Activated CD8-positive, alpha-beta memory T cell treated with anti-CD3 and anti-CD28 coated beads, Interleukin-2, amount 10 ng/mL, durations not matched to agents 7 days and 5 days (primary cell): Measurements from ENCODE around the gene MAML2. TPM values are rescaled to one million over a fixed set of nuclear protein-coding genes. Genes with fewer than 3 reads are reported as not detected.

Source experiments
- ATAC-seq: fragments of 150-1000 bp; cut with Tn5 transposase; one replicate; pipeline ENCODE4 v1.10.0; 2021; ENCODE audit warnings: moderate library complexity
- CTCF ChIA-PET: fragments of 350-600 bp; sonication (Branson Sonifier 250); formaldehyde crosslinking; loops from one replicate; lab custom pipeline; 2021; ENCODE audit warnings: antibody characterized with exemption; lab: Charles Lee
- DNase-seq: peaks from one replicate; pipeline ENCODE4 v3.0.0-alpha.2; 2020
- H3K27ac Mint-ChIP-seq: one replicate; pipeline ENCODE4 v1.8.0; 2021; ENCODE audit warnings: mild to moderate bottlenecking, mixed read lengths
- H3K27me3 Mint-ChIP-seq: one replicate; pipeline ENCODE4 v1.8.0; 2021; ENCODE audit warnings: mixed read lengths
- H3K36me3 Mint-ChIP-seq: one replicate; pipeline ENCODE4 v1.8.0; 2021; ENCODE audit warnings: mild to moderate bottlenecking, mixed read lengths
- H3K4me1 Mint-ChIP-seq: one replicate; pipeline ENCODE4 v1.8.0; 2021; ENCODE audit warnings: mixed read lengths
- H3K4me3 Mint-ChIP-seq: one replicate; pipeline ENCODE4 v1.8.0; 2021; ENCODE audit warnings: mild to moderate bottlenecking, moderate library complexity, mixed read lengths
- H3K9me3 Mint-ChIP-seq: one replicate; pipeline ENCODE4 v1.8.0; 2022; ENCODE audit warnings: low read depth, mixed read lengths
- microRNA-seq: library from miRNA; unstranded; fragments of <30 nt; microRNA quantifications from one replicate; pipeline ENCODE4 v1.2.0, GENCODE V29; 2022
- total RNA-seq, 2 experiments: library from RNA; stranded (reverse); gene quantifications; one replicate each; pipeline ENCODE4 v1.2.3, GENCODE V29; 2021

MAML2 gene
- total RNA-seq, 2 experiments from 2014 or later, result 12.7 to 14.5 TPM

- H3K4me1 Mint-ChIP-seq, result no peaks in the 10 kb centered on the region
- H3K27ac Mint-ChIP-seq, result no peak overlapping the region
- H3K36me3 Mint-ChIP-seq, result peaks cover 25% of the 10 kb centered on the region
- H3K4me3 Mint-ChIP-seq, result no peak overlapping the region
- CTCF ChIA-PET, result no interaction called here
- H3K9me3 Mint-ChIP-seq, result peaks cover 20% of the 10 kb centered on the region
- ATAC-seq (no peak), DNase-seq (no peak)
- H3K27me3 Mint-ChIP-seq, result no peaks in the 10 kb centered on the region
Observed at GRCh38 chr11:95948637-95949036, 394.4 kb downstream of the MAML2 start.

- Mint-ChIP-seq H3K9me3 (peaks cover 23% of the 10 kb centered on the region), H3K27ac (no peak overlapping the region), H3K27me3 (no peaks in the 10 kb centered on the region), H3K4me3 (no peak overlapping the region), H3K4me1 (no peaks in the 10 kb centered on the region), H3K36me3 (peaks cover 25% of the 10 kb centered on the region)
- ATAC-seq (no peak), DNase-seq (no peak)
- CTCF ChIA-PET, result no interaction called here
Observed at GRCh38 chr11:95944623-95945022, 398.4 kb downstream of the MAML2 start.

GRCh38 chr11:95943546-95943945, 399.4 kb downstream of the MAML2 start:
- ATAC-seq (no peak), DNase-seq (no peak)
- H3K36me3 Mint-ChIP-seq, result peaks cover 21% of the 10 kb centered on the region
- H3K27ac Mint-ChIP-seq, result no peak overlapping the region
- H3K4me1 Mint-ChIP-seq, result no peaks in the 10 kb centered on the region
- no peak overlapping the region for H3K4me3 Mint-ChIP-seq
- peaks cover 19% of the 10 kb centered on the region for H3K9me3 Mint-ChIP-seq
- no peaks in the 10 kb centered on the region for H3K27me3 Mint-ChIP-seq
- CTCF ChIA-PET, result no interaction called here

GRCh38 chr11:95939091-95939490, 403.9 kb downstream of the MAML2 start:
- Mint-ChIP-seq H3K4me3 (no peak overlapping the region), H3K4me1 (no peaks in the 10 kb centered on the region), H3K9me3 (peaks cover 7% of the 10 kb centered on the region), H3K36me3 (peaks cover 3% of the 10 kb centered on the region), H3K27me3 (no peaks in the 10 kb centered on the region), H3K27ac (no peak overlapping the region)
- CTCF ChIA-PET, result no interaction called here
- no peak for ATAC-seq
- DNase-seq, result no peak

GRCh38 chr11:95937358-95937757, 405.6 kb downstream of the MAML2 start:
- Mint-ChIP-seq H3K36me3 (no peaks in the 10 kb centered on the region), H3K4me1 (no peaks in the 10 kb centered on the region), H3K4me3 (no peak overlapping the region), H3K27me3 (peaks cover 3% of the 10 kb centered on the region), H3K9me3 (peaks cover 3% of the 10 kb centered on the region), H3K27ac (no peak overlapping the region)
- DNase-seq (no peak), ATAC-seq (no peak)
- CTCF ChIA-PET, result interaction anchor here (1.2 kb wide), 1 partner anchor 457 kb away, joined by 3 read pairs; no protein-coding TSS in a partner anchor

GRCh38 chr11:95933594-95933993, 409.4 kb downstream of the MAML2 start:
- no peak overlapping the region for H3K4me3 Mint-ChIP-seq
- peaks cover 7% of the 10 kb centered on the region for H3K27me3 Mint-ChIP-seq
- H3K4me1 Mint-ChIP-seq, result no peaks in the 10 kb centered on the region
- ATAC-seq, result no peak
- H3K9me3 Mint-ChIP-seq, result peaks cover 12% of the 10 kb centered on the region
- CTCF ChIA-PET, result no interaction called here
- no peak for DNase-seq
- peaks cover 9% of the 10 kb centered on the region for H3K36me3 Mint-ChIP-seq
- no peak overlapping the region for H3K27ac Mint-ChIP-seq

GRCh38 chr11:95931916-95932315, 411.1 kb downstream of the MAML2 start:
- CTCF ChIA-PET, result no interaction called here
- H3K4me3 Mint-ChIP-seq, result no peak overlapping the region

GRCh38 chr11:95930948-95931347, 412.0 kb downstream of the MAML2 start:
- H3K4me1 Mint-ChIP-seq, result no peaks in the 10 kb centered on the region
- ATAC-seq, result no peak
- H3K27ac Mint-ChIP-seq, result no peak overlapping the region
- H3K27me3 Mint-ChIP-seq, result peaks cover 11% of the 10 kb centered on the region
- no peak for DNase-seq
- peaks cover 12% of the 10 kb centered on the region for H3K9me3 Mint-ChIP-seq
- H3K4me3 Mint-ChIP-seq, result no peak overlapping the region
- CTCF ChIA-PET, result no interaction called here
- peaks cover 11% of the 10 kb centered on the region for H3K36me3 Mint-ChIP-seq

More at GRCh38 chr11:95931916-95932315, 411.1 kb downstream of the MAML2 start:
- Mint-ChIP-seq H3K36me3 (peaks cover 9% of the 10 kb centered on the region), H3K27me3 (peaks cover 7% of the 10 kb centered on the region), H3K27ac (no peak overlapping the region), H3K4me1 (no peaks in the 10 kb centered on the region), H3K9me3 (peaks cover 12% of the 10 kb centered on the region)
- ATAC-seq (no peak), DNase-seq (no peak)

GRCh38 chr11:95926726-95927125, 416.3 kb downstream of the MAML2 start:
- no peak for DNase-seq
- no peak for ATAC-seq
- peaks cover 8% of the 10 kb centered on the region for H3K9me3 Mint-ChIP-seq
- peaks cover 8% of the 10 kb centered on the region for H3K27me3 Mint-ChIP-seq
- H3K27ac Mint-ChIP-seq, result no peak overlapping the region
- CTCF ChIA-PET, result no interaction called here
- no peak overlapping the region for H3K4me3 Mint-ChIP-seq
- peaks cover 27% of the 10 kb centered on the region for H3K4me1 Mint-ChIP-seq
- peaks cover 18% of the 10 kb centered on the region for H3K36me3 Mint-ChIP-seq

Small RNAs within 50 kb of the gene (microRNA-seq; reads per million reads assigned to microRNA genes)
- gene MIR1260B, result not detected

Other genes with a start within 250 kb of the MAML2 start
- gene CCDC82, start 46.7 kb upstream of the MAML2 start, total RNA-seq, result 10 to 100 TPM; 31.5 to 32.9 TPM
- gene JRKL, start 46.8 kb upstream of the MAML2 start, total RNA-seq, result 10 to 100 TPM in 1 of 2 experiments, 1 to 10 TPM in 1; 9.6 to 11.2 TPM